PC-3 (cell line): ENCODE measurements around the gene FAM200B. TPM values are rescaled to one million over a fixed set of nuclear protein-coding genes. Genes with fewer than 3 reads are reported as not detected.

Experiments
- ATAC-seq: fragments of 200-7000 bp; cut with Tn5 transposase; 2 replicates; pipeline ENCODE4 v1.9.1; 2020; ENCODE audit warnings: mild to moderate bottlenecking, moderate library complexity
- BruUV-seq: library from RNA; stranded (reverse); fragments of 400-500 nt; replicated peaks from 2 replicates; lab custom pipeline; 2021; lab: Mats Ljungman, UMichigan
- CTCF ChIA-PET: fragments of 300-600 bp; sonication (Branson Sonifier 250); formaldehyde crosslinking; loops from one replicate; lab custom pipeline; 2022; ENCODE audit warnings: antibody characterized with exemption; lab: Charles Lee
- POLR2A ChIA-PET: fragments of 300-600 bp; sonication (Branson Sonifier 250); formaldehyde crosslinking; loops from one replicate; lab custom pipeline; 2022; ENCODE audit warnings: antibody characterized with exemption; ENCODE audit not compliant: unreplicated experiment; lab: Charles Lee
- DNase-seq: peaks from one replicate; pipeline ENCODE4 v3.0.0-alpha.2; 2015
- H2AFZ ChIP-seq: fragments of 300-600 bp; sonication (generic); 2 replicates; pipeline ENCODE4 v1.6.0; 2016; ENCODE audit warnings: antibody characterized with exemption, low read length
- H3F3A ChIP-seq: fragments of 300-600 bp; sonication (generic); one replicate; pipeline ENCODE4 v1.6.0; 2017; ENCODE audit warnings: antibody characterized with exemption, low read length, control low read depth, mild to moderate bottlenecking; ENCODE audit not compliant: unreplicated experiment
- H3K27ac ChIP-seq: fragments of 300-600 bp; sonication (generic); 2 replicates; pipeline ENCODE4 v1.5.1; 2016; ENCODE audit warnings: mild to moderate bottlenecking, low read length
- H3K27me3 ChIP-seq: fragments of 300-600 bp; sonication (generic); 2 replicates; pipeline ENCODE4 v1.6.1; 2016; ENCODE audit warnings: low read length, mixed read lengths
- H3K36me3 ChIP-seq: fragments of 300-600 bp; sonication (generic); 2 replicates; pipeline ENCODE4 v1.6.1; 2016; ENCODE audit warnings: low read depth, mixed run types, low read length, mixed read lengths
- H3K4me1 ChIP-seq: fragments of 300-600 bp; sonication (generic); 2 replicates; pipeline ENCODE4 v1.5.1; 2016; ENCODE audit warnings: low read length; ENCODE audit not compliant: insufficient read depth
- H3K4me2 ChIP-seq: fragments of 300-600 bp; sonication (generic); 2 replicates; pipeline ENCODE4 v1.6.0; 2016; ENCODE audit warnings: low read length
- H3K4me3 ChIP-seq: fragments of 300-600 bp; sonication (generic); 2 replicates; pipeline ENCODE4 v1.5.1; 2016; ENCODE audit warnings: mild to moderate bottlenecking, low read length, mixed read lengths
- H3K79me2 ChIP-seq: fragments of 300-600 bp; sonication (generic); 2 replicates; pipeline ENCODE4 v1.6.1; 2017; ENCODE audit warnings: low read length, mixed read lengths
- H3K9ac ChIP-seq: fragments of 300-600 bp; sonication (generic); 2 replicates; pipeline ENCODE4 v1.6.0; 2016; ENCODE audit warnings: mild to moderate bottlenecking, low read length
- H3K9me2 ChIP-seq: fragments of 300-600 bp; sonication (generic); replicated peaks from 2 replicates; pipeline ENCODE4 v1.6.1; 2016; ENCODE audit warnings: mixed run types, low read length, mixed read lengths
- H3K9me3 ChIP-seq: fragments of 300-600 bp; sonication (generic); 2 replicates; pipeline ENCODE4 v1.6.1; 2016; ENCODE audit warnings: low read length, mixed read lengths
- H4K20me1 ChIP-seq: fragments of 300-600 bp; sonication (generic); 2 replicates; pipeline ENCODE4 v1.6.1; 2016; ENCODE audit warnings: low read length, mixed read lengths
- EZH2 ChIP-seq: fragments of 300-600 bp; sonication (generic); IDR thresholded peaks from one replicate; pipeline ENCODE4 v1.6.1; 2017; ENCODE audit warnings: antibody characterized with exemption, mild to moderate bottlenecking, low read length; ENCODE audit not compliant: unreplicated experiment
- EZH2phosphoT487 ChIP-seq: fragments of 300-600 bp; sonication (generic); IDR thresholded peaks from 2 replicates; pipeline ENCODE4 v1.6.1; 2018; ENCODE audit warnings: mild to moderate bottlenecking, antibody characterized with exemption, low read length, borderline replicate concordance
- intact Hi-C: fragments of 100-400 bp; cut with micrococcal nuclease; formaldehyde crosslinking; loops from 2 replicates; pipeline ENCODE4 v1.9.0; 2023
- total RNA-seq: library from RNA; depleted of rRNA; stranded (reverse); fragments of >200 nt; gene quantifications from 2 replicates; pipeline ENCODE4 v1.2.3, GENCODE V29; 2014
- TF ChIP-seq, protein P1 (sequence below): fragments of 300-600 bp; sonication (generic); conservative IDR thresholded peaks from 2 replicates; pipeline ENCODE4 v1.5.1; 2017; ENCODE audit warnings: antibody characterized with exemption, low read depth, mild to moderate bottlenecking, low read length

The FAM200B gene
- total RNA-seq, 1 experiment from 2014 or later, result 20.1 TPM

- POLR2A ChIA-PET, result no interaction called here
- Histone ChIP-seq H3K27ac (no peak overlapping the region), H3K4me1 (peaks cover 9% of the 10 kb centered on the region), H2AFZ (no peak overlapping the region), H3K79me2 (no peaks in the 10 kb centered on the region), H3K4me3 (no peak overlapping the region), H3K4me2 (no peak overlapping the region), H3K9me3 (no peaks in the 10 kb centered on the region), H3K9ac (no peak overlapping the region), H3K27me3 (no peaks in the 10 kb centered on the region), H3K36me3 (no peaks in the 10 kb centered on the region), H3K9me2 (no peaks in the 10 kb centered on the region), H3F3A (no peaks in the 10 kb centered on the region), H4K20me1 (no peaks in the 10 kb centered on the region)
- no TSS peak for BruUV-seq
- TF ChIP-seq, protein P1, sequence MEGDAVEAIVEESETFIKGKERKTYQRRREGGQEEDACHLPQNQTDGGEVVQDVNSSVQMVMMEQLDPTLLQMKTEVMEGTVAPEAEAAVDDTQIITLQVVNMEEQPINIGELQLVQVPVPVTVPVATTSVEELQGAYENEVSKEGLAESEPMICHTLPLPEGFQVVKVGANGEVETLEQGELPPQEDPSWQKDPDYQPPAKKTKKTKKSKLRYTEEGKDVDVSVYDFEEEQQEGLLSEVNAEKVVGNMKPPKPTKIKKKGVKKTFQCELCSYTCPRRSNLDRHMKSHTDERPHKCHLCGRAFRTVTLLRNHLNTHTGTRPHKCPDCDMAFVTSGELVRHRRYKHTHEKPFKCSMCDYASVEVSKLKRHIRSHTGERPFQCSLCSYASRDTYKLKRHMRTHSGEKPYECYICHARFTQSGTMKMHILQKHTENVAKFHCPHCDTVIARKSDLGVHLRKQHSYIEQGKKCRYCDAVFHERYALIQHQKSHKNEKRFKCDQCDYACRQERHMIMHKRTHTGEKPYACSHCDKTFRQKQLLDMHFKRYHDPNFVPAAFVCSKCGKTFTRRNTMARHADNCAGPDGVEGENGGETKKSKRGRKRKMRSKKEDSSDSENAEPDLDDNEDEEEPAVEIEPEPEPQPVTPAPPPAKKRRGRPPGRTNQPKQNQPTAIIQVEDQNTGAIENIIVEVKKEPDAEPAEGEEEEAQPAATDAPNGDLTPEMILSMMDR, result no peak
- TF ChIP-seq EZH2phosphoT487, result no peak
- TF ChIP-seq EZH2, result no peak
- no peak for ATAC-seq
- CTCF ChIA-PET, result no interaction called here
- no peak for DNase-seq
- intact Hi-C loops, result no loop called here
Measured at GRCh38 chr4:15718465-15718864, 36.8 kb downstream of the FAM200B start.

DNA sequence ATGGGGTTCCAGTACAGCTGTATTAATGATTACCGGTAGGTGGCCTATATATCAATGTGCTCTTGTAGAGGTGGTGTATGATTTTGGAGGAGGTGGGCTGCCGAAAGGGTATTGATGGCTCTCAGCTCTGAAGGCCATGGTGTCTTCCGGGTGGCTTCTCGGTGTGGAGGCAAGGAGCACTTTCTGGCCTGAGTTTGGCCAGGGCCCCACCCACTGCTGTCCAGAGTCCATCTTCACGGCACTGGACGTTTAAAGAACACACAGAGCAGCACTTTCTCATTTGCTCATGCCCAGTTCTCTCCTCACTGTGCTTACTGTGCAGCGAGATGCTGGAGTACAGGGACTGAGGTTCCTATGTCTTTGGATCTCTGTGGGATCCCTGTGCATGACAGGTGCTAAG lies 37.3 kb downstream of the FAM200B start:
- Histone ChIP-seq H3K79me2 (no peaks in the 10 kb centered on the region), H3K9ac (no peak overlapping the region), H4K20me1 (no peaks in the 10 kb centered on the region), H3K27me3 (no peaks in the 10 kb centered on the region), H3K4me1 (peaks cover 13% of the 10 kb centered on the region), H2AFZ (no peak overlapping the region), H3K4me3 (no peak overlapping the region), H3F3A (no peaks in the 10 kb centered on the region), H3K36me3 (no peaks in the 10 kb centered on the region), H3K4me2 (no peak overlapping the region), H3K9me2 (no peaks in the 10 kb centered on the region), H3K27ac (no peak overlapping the region), H3K9me3 (no peaks in the 10 kb centered on the region)
- intact Hi-C loops, result no loop called here
- TF ChIP-seq, protein P1, result no peak
- no peak for TF ChIP-seq EZH2phosphoT487
- no peak for TF ChIP-seq EZH2
- ChIA-PET POLR2A (no interaction called here), CTCF (no interaction called here)
- DNase-seq (no peak), ATAC-seq (no peak)
- no TSS peak for BruUV-seq

- no peaks in the 10 kb centered on the region for H3K9me2 ChIP-seq
- no peaks in the 10 kb centered on the region for H3K9me3 ChIP-seq
- H3F3A ChIP-seq, result no peaks in the 10 kb centered on the region
- DNase-seq, result no peak
- H3K79me2 ChIP-seq, result no peaks in the 10 kb centered on the region
- H4K20me1 ChIP-seq, result no peaks in the 10 kb centered on the region
- CTCF ChIA-PET, result no interaction called here
- H3K9ac ChIP-seq, result no peak overlapping the region
- BruUV-seq, result no TSS peak
- H3K4me3 ChIP-seq, result no peak overlapping the region
- no peak overlapping the region for H3K4me2 ChIP-seq
- no peaks in the 10 kb centered on the region for H3K36me3 ChIP-seq
- no peak for TF ChIP-seq EZH2
- no peak for TF ChIP-seq EZH2phosphoT487
- TF ChIP-seq, protein P1, result no peak
- intact Hi-C loops, result no loop called here
- POLR2A ChIA-PET, result no interaction called here
- no peak overlapping the region for H3K27ac ChIP-seq
- H2AFZ ChIP-seq, result no peak overlapping the region
- ATAC-seq, result no peak
- no peaks in the 10 kb centered on the region for H3K27me3 ChIP-seq
- peaks cover 14% of the 10 kb centered on the region for H3K4me1 ChIP-seq
Measured at GRCh38 chr4:15719506-15719905, 37.9 kb downstream of the FAM200B start.
